IMR-90 (cell line): ENCODE measurements around the gene GOLGA1. TPM values are rescaled to one million over a fixed set of nuclear protein-coding genes. Genes with fewer than 3 reads are reported as not detected.

ENCODE experiments used
- ATAC-seq: fragments of 200-7000 bp; cut with Tn5 transposase; 2 replicates; pipeline ENCODE4 v1.9.1; 2020; ENCODE audit warnings: low read depth, mild to moderate bottlenecking, moderate library complexity
- BruUV-seq: library from RNA; stranded (reverse); fragments of 400-500 nt; replicated peaks from 2 replicates; lab custom pipeline; 2021; lab: Mats Ljungman, UMichigan
- CTCF ChIA-PET: fragments of 300-600 bp; formaldehyde crosslinking; extraction: SDS; loops from one replicate; lab custom pipeline; 2021; ENCODE audit warnings: antibody characterized with exemption; lab: Yijun Ruan, JAX
- POLR2A ChIA-PET: fragments of 300-600 bp; sonication (Branson Sonifier 250); formaldehyde crosslinking; loops from one replicate; lab custom pipeline; 2022; ENCODE audit warnings: antibody characterized with exemption; ENCODE audit not compliant: unreplicated experiment; lab: Charles Lee
- DNase-seq: peaks from one replicate; pipeline ENCODE4 v3.0.0; 2013
- H2AFZ ChIP-seq: replicated peaks from 2 replicates; pipeline ENCODE3; 2013; ENCODE audit warnings: low read length, mild to moderate bottlenecking; ENCODE audit not compliant: poor library complexity
- H2AK5ac ChIP-seq: 2 replicates; pipeline ENCODE4 v1.6.1; 2013; ENCODE audit warnings: low read depth, low read length, inconsistent platforms
- H2AK9ac ChIP-seq: replicated peaks from 2 replicates; pipeline ENCODE3; 2013; ENCODE audit warnings: mild to moderate bottlenecking, low read depth, low read length, moderate library complexity; ENCODE audit not compliant: poor library complexity
- H2BK120ac ChIP-seq: 2 replicates; pipeline ENCODE4 v1.6.1; 2013; ENCODE audit warnings: low read depth, low read length, inconsistent platforms
- H2BK15ac ChIP-seq: 3 replicates; pipeline ENCODE4 v1.6.1; 2013; ENCODE audit warnings: low read depth, low read length, inconsistent platforms
- H2BK20ac ChIP-seq: 2 replicates; pipeline ENCODE4 v1.6.1; 2013; ENCODE audit warnings: low read depth, mild to moderate bottlenecking, inconsistent platforms, low read length, moderate library complexity
- H2BK5ac ChIP-seq: 2 replicates; pipeline ENCODE4 v1.6.1; 2013; ENCODE audit warnings: mild to moderate bottlenecking, low read depth, low read length, inconsistent platforms; ENCODE audit not compliant: poor library complexity, severe bottlenecking
- H3K14ac ChIP-seq: replicated peaks from 2 replicates; pipeline ENCODE4 v1.6.1; 2013; ENCODE audit warnings: low read depth, low read length, inconsistent platforms
- H3K18ac ChIP-seq: 2 replicates; pipeline ENCODE4 v1.6.1; 2013; ENCODE audit warnings: low read depth, low read length, control low read depth
- H3K23ac ChIP-seq: 2 replicates; pipeline ENCODE4 v1.6.1; 2013; ENCODE audit warnings: low read depth, low read length, inconsistent platforms
- H3K27ac ChIP-seq: 2 replicates; pipeline ENCODE4 v1.5.1; 2013; ENCODE audit warnings: mild to moderate bottlenecking, control low read depth, low read length; ENCODE audit not compliant: insufficient read depth
- H3K27me3 ChIP-seq: 2 replicates; pipeline ENCODE4 v1.6.1; 2013; ENCODE audit warnings: low read length; ENCODE audit not compliant: control insufficient read depth, insufficient read depth
- H3K36me3 ChIP-seq: 2 replicates; pipeline ENCODE4 v1.6.1; 2013; ENCODE audit warnings: low read length, mixed read lengths; ENCODE audit not compliant: control insufficient read depth, insufficient read depth
- H3K4ac ChIP-seq: 2 replicates; pipeline ENCODE4 v1.6.1; 2013; ENCODE audit warnings: low read depth, low read length, inconsistent platforms
- H3K4me1 ChIP-seq: 2 replicates; pipeline ENCODE4 v1.6.1; 2013; ENCODE audit warnings: low read length, mixed read lengths; ENCODE audit not compliant: control insufficient read depth, insufficient read depth
- H3K4me2 ChIP-seq: 2 replicates; pipeline ENCODE4 v1.6.1; 2013; ENCODE audit warnings: low read depth, mild to moderate bottlenecking, control low read depth, low read length, moderate library complexity
- H3K4me3 ChIP-seq: 2 replicates; pipeline ENCODE4 v1.5.1; 2013; ENCODE audit warnings: low read depth, mild to moderate bottlenecking, control low read depth, low read length, moderate library complexity; ENCODE audit not compliant: insufficient read depth
- H3K56ac ChIP-seq: 2 replicates; pipeline ENCODE4 v1.6.1; 2013; ENCODE audit warnings: low read length, inconsistent platforms; ENCODE audit not compliant: insufficient read depth; ENCODE audit errors: extremely low read depth
- H3K79me1 ChIP-seq, 2 experiments: 2 replicates each; pipeline ENCODE4 v1.6.1; 2013; ENCODE audit warnings: low read length in 2 of 2, inconsistent platforms in 1 of 2, low read depth in 1 of 2
- H3K9ac ChIP-seq: 2 replicates; pipeline ENCODE4 v1.6.1; 2013; ENCODE audit warnings: low read depth, low read length, control low read depth
- H3K9me1 ChIP-seq: 2 replicates; pipeline ENCODE4 v1.6.1; 2013; ENCODE audit warnings: low read length, inconsistent platforms; ENCODE audit not compliant: insufficient read depth
- H3K9me3 ChIP-seq: 2 replicates; pipeline ENCODE4 v1.6.1; 2013; ENCODE audit warnings: low read length; ENCODE audit not compliant: control insufficient read depth, insufficient read depth
- H4K20me1 ChIP-seq: 2 replicates; pipeline ENCODE4 v1.6.1; 2013; ENCODE audit warnings: low read length, inconsistent platforms; ENCODE audit not compliant: insufficient read depth
- H4K5ac ChIP-seq: 2 replicates; pipeline ENCODE4 v1.6.1; 2013; ENCODE audit warnings: mild to moderate bottlenecking, low read depth, low read length, control low read depth
- H4K8ac ChIP-seq, 2 experiments: 2 replicates each; pipeline ENCODE4 v1.6.1; 2013; ENCODE audit warnings: low read depth in 2 of 2, low read length in 2 of 2, control low read depth in 1 of 2, inconsistent platforms in 1 of 2
- H4K91ac ChIP-seq: 2 replicates; pipeline ENCODE4 v1.6.1; 2013; ENCODE audit warnings: low read depth, low read length, inconsistent platforms; ENCODE audit not compliant: insufficient read depth
- CEBPB ChIP-seq: IDR thresholded peaks from 2 replicates; pipeline ENCODE4 v1.6.1; 2012; ENCODE audit warnings: low read depth, low read length, improper control_type of control experiment
- NFE2L2 ChIP-seq: fragments of 150-350 bp; IDR thresholded peaks from 2 replicates; pipeline ENCODE4 v1.6.1; 2016; ENCODE audit warnings: low read depth, mild to moderate bottlenecking, low read length
- WGBS, 2 experiments: methylation state at CpG; one replicate each; pipeline versions ENCODE4 v1.1.5 to v1.1.7; 2013; ENCODE audit warnings: missing lambda C conversion rate in 2 of 2; ENCODE audit not compliant: insufficient read length in 1 of 2; ENCODE audit errors: extremely low coverage in 2 of 2; 5-methylcytosine and 5-hydroxymethylcytosine counted together
- dilution Hi-C: fragments of 300-500 bp; cut with HindIII; formaldehyde crosslinking; loops from one replicate; pipeline ENCODE4 v1.14.3; 2018; ENCODE audit warnings: low sequenced_read_pairs; ENCODE audit not compliant: unreplicated experiment
- in situ Hi-C: fragments of 300-500 bp; cut with MboI; formaldehyde crosslinking; loops from 3 replicates; pipeline ENCODE4 v1.14.3; 2019; ENCODE audit warnings: low sequenced_read_pairs, inconsistent platforms, mixed read lengths
- intact Hi-C: fragments of 100-400 bp; cut with micrococcal nuclease; formaldehyde crosslinking; loops from 2 replicates; pipeline ENCODE4 v1.10.0; 2022
- polyA plus RNA-seq, 3 experiments: library from polyadenylated mRNA; depleted of rRNA; stranded (reverse); fragments of >200 nt; gene quantifications; 2 replicates each; pipeline ENCODE4 v1.2.3, GENCODE V29; 2012; ENCODE audit warnings: low replicate concordance in 1 of 3
- total RNA-seq: library from RNA; depleted of rRNA; stranded (reverse); fragments of >200 nt; gene quantifications from 2 replicates; pipeline ENCODE4 v1.2.3, GENCODE V29; 2012

GOLGA1 gene
- total and polyA plus RNA-seq, 2 of the 4 experiments (the other 2 are of a cell fraction) = 10.6 to 12.7 TPM

DNA sequence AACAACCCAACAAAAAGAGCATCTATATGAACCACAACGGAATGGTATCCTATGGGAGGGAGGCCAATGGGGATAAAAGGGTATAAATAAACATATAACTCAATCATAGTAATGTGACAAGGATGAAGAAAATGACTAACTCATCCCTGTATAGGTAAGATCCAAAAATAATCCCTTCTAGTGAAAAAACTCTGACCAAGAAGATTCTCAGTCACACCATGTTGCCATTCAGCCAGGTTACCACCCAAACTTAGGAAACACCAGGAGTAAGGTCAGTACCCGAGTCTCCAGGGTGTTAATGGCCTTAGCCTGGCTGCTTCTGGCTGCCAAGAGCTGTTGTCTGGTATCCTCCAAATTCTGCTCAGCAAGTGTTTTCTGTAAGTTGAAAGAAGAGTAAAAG, 32.8 kb downstream of the GOLGA1 start:
- Histone ChIP-seq H3K4me1 (no peaks in the 10 kb centered on the region), H3K27ac (no peak overlapping the region), H2BK5ac (no peak overlapping the region), H2BK20ac (no peak overlapping the region), H3K4me2 (no peak overlapping the region), H3K36me3 (peaks cover 31% of the 10 kb centered on the region), H3K14ac (no peak overlapping the region), H3K18ac (no peak overlapping the region), H4K91ac (no peak overlapping the region), H3K4ac (no peak overlapping the region), H3K56ac (no peak overlapping the region), H2BK120ac (no peak overlapping the region), H3K4me3 (no peak overlapping the region), H2AK5ac (no peak overlapping the region), H4K5ac (no peak overlapping the region), H3K23ac (no peak overlapping the region), H2AK9ac (no peak overlapping the region), H4K20me1 (no peaks in the 10 kb centered on the region), H2AFZ (no peak overlapping the region), H3K9me3 (no peaks in the 10 kb centered on the region), H3K27me3 (no peaks in the 10 kb centered on the region), H3K79me1 (0 out of 4 replicates have a peak, but pooled peaks cover 0 to 3% of the 10 kb centered on the region in 2 experiments), H2BK15ac (no peak overlapping the region), H3K9ac (no peak overlapping the region), H3K9me1 (peaks cover 6% of the 10 kb centered on the region; the same call in 1 of the 2 replicates), H4K8ac (no peak overlapping the region)
- intact Hi-C loops = no loop called here
- dilution Hi-C loops = no loop called here
- WGBS, 2 experiments = no CpG with 5 or more reads among the region's 2 CpGs
- CTCF ChIA-PET = no interaction called here
- POLR2A ChIA-PET = no interaction called here
- no peak for ATAC-seq
- no TSS peak for BruUV-seq
- no peak for DNase-seq
- in situ Hi-C loops = loop anchor here (25.0 kb wide), 1 partner anchor 454 kb away; no protein-coding TSS in a partner anchor
- TF ChIP-seq NFE2L2 = no peak
- no peak for TF ChIP-seq CEBPB
